Stomach (tissue), 4 donors: ENCODE measurements around the gene COL12A1.

ENCODE experiments used
- POLR2AphosphoS5 ChIP-seq, 3 donors: sonication (generic); formaldehyde crosslinking; IDR thresholded peaks; one replicate each; pipeline ENCODE4 v1.6.1; 2016; ENCODE audit warnings: antibody characterized with exemption in 3 of 3
- TF ChIP-seq, protein P1 (sequence below), 7 experiments: fragments of 450-650 bp in 4 of 7; fragments of 200-600 bp in 3 of 7; sonication (generic) in 3 of 7; IDR thresholded peaks; one replicate each; pipeline ENCODE4 v1.5.1; 2016 to 2019; ENCODE audit warnings: antibody characterized with exemption in 7 of 7, control low read depth in 2 of 7, mild to moderate bottlenecking in 1 of 7

DNA sequence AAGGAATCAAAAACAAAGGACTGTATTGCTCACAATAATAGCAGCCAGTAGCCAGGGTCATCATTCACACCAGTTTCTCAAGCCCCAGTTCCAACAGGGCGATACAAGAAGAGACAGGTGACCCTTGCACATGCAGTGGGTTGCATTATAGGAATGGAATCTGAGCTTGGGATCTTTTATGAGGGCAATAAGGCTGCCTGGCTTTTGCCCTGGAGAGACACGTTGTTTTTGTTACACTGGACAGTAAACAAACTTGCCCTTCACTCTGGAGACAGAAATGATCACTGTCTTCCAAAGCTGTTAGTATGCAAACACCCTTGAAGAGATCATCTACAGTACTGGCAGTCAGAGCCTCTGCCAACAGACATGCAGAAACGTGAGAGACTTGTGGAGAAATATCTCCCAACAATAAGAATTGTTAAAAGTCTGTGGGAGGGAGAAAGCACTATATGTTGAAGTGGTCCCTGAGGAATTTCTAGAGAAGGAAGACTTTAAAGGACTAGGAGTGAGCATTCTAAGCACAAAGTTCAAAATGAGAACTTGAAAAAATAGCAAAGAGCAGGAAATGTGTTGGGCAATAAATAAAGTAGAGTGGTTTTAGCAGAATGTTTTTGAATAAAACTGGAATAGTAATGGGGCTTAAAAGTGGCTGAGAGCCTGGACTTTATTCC lies 6.2 kb upstream of the COL12A1 start:
- no peak for TF ChIP-seq POLR2AphosphoS5 (IDR thresholded peaks at IDR 0.05)
- TF ChIP-seq, protein P1, sequence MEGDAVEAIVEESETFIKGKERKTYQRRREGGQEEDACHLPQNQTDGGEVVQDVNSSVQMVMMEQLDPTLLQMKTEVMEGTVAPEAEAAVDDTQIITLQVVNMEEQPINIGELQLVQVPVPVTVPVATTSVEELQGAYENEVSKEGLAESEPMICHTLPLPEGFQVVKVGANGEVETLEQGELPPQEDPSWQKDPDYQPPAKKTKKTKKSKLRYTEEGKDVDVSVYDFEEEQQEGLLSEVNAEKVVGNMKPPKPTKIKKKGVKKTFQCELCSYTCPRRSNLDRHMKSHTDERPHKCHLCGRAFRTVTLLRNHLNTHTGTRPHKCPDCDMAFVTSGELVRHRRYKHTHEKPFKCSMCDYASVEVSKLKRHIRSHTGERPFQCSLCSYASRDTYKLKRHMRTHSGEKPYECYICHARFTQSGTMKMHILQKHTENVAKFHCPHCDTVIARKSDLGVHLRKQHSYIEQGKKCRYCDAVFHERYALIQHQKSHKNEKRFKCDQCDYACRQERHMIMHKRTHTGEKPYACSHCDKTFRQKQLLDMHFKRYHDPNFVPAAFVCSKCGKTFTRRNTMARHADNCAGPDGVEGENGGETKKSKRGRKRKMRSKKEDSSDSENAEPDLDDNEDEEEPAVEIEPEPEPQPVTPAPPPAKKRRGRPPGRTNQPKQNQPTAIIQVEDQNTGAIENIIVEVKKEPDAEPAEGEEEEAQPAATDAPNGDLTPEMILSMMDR (IDR thresholded peaks at IDR 0.05) = no peak
